HCT116 (cell line): ENCODE measurements around the gene C11orf58. TPM values are rescaled to one million over a fixed set of nuclear protein-coding genes. Genes with fewer than 3 reads are reported as not detected.

Source experiments
- ATAC-seq: fragments of 200-7000 bp; cut with Tn5 transposase; 2 replicates; pipeline ENCODE4 v1.9.1; 2020; ENCODE audit warnings: mild to moderate bottlenecking, moderate library complexity
- BruUV-seq: library from RNA; stranded (reverse); fragments of 400-500 nt; replicated peaks from 2 replicates; lab custom pipeline; 2021; lab: Mats Ljungman, UMichigan
- CTCF ChIA-PET: fragments of 300-600 bp; sonication (Branson Sonifier 250); formaldehyde crosslinking; loops from one replicate; lab custom pipeline; 2021; ENCODE audit warnings: antibody characterized with exemption; lab: Charles Lee
- POLR2A ChIA-PET: fragments of 300-600, 350-600 bp; sonication (Branson Sonifier 250); formaldehyde crosslinking; loops from one replicate; lab custom pipeline; 2021; ENCODE audit warnings: antibody characterized with exemption; lab: Charles Lee
- RAD21 ChIA-PET, 2 experiments: fragments of 300-600 bp; sonication (Branson Sonifier 250); formaldehyde crosslinking; loops; one replicate each; lab custom pipeline; 2023; ENCODE audit warnings: low total read pairs in 2 of 2; ENCODE audit not compliant: uncharacterized antibody in 2 of 2, unreplicated experiment in 2 of 2, low non-redundant PET in 1 of 2; lab: Charles Lee
- DNase-seq: peaks from one replicate; pipeline ENCODE4 v3.0.0-alpha.2; 2010; ENCODE audit warnings: low read depth, low spot score
- H2AFZ ChIP-seq: fragments of 200-600 bp; shearing (Covaris generic), sonication (generic); 2 replicates; pipeline ENCODE4 v1.6.1; 2017; ENCODE audit warnings: low read depth, mixed run types, mixed read lengths, antibody characterized with exemption, low read length; ENCODE audit not compliant: poor library complexity, severe bottlenecking
- H3K27ac ChIP-seq: 2 replicates; pipeline ENCODE4 v1.5.1; 2012; ENCODE audit warnings: low read depth, low read length
- H3K27me3 ChIP-seq: fragments of 200-600 bp; sonication (generic); 2 replicates; pipeline ENCODE4 v1.6.1; 2016; ENCODE audit warnings: mixed run types, low read length, mixed read lengths; ENCODE audit not compliant: insufficient read depth
- H3K36me3 ChIP-seq, 2 experiments: fragments of 200-500 bp in 1 of 2; fragments of 200-600 bp in 1 of 2; sonication (Bioruptor generic) in 1 of 2; sonication (generic) in 1 of 2; 2 replicates each; pipeline versions ENCODE4 v1.5.1 to v1.6.1; 2014 to 2016; ENCODE audit warnings: low read length in 2 of 2, inconsistent platforms in 1 of 2, mixed read lengths in 1 of 2, mixed run types in 1 of 2; ENCODE audit not compliant: insufficient read depth in 2 of 2, control insufficient read depth in 1 of 2
- H3K4me1 ChIP-seq, 2 experiments: fragments of 200-600 bp in 1 of 2; sonication (generic) in 1 of 2; 2 replicates each; pipeline versions ENCODE4 v1.5.1 to v1.6.1; 2012 to 2017; ENCODE audit warnings: low read length in 2 of 2, inconsistent platforms in 1 of 2, mild to moderate bottlenecking in 1 of 2, mixed read lengths in 1 of 2, mixed run types in 1 of 2, moderate library complexity in 1 of 2; ENCODE audit not compliant: insufficient read depth in 2 of 2, control insufficient read depth in 1 of 2
- H3K4me2 ChIP-seq: fragments of 200-600 bp; sonication (generic); 2 replicates; pipeline ENCODE4 v1.6.1; 2017; ENCODE audit warnings: mixed run types, low read length, mixed read lengths
- H3K4me3 ChIP-seq, 2 experiments: fragments of 200-600 bp in 1 of 2; sonication (generic) in 1 of 2; replicated peaks in 1 of 2; 2 replicates each; pipeline ENCODE4 v1.5.1; 2011 to 2016; ENCODE audit warnings: low read length in 2 of 2, control low read depth in 1 of 2, low read depth in 1 of 2, mild to moderate bottlenecking in 1 of 2, mixed read lengths in 1 of 2, mixed run types in 1 of 2
- H3K79me2 ChIP-seq: fragments of 200-600 bp; sonication (generic); 2 replicates; pipeline ENCODE4 v1.6.1; 2017; ENCODE audit warnings: mild to moderate bottlenecking, mixed run types, low read length, moderate library complexity, mixed read lengths; ENCODE audit not compliant: insufficient read depth
- H3K9ac ChIP-seq: fragments of 200-600 bp; sonication (generic); 2 replicates; pipeline ENCODE4 v1.6.1; 2016; ENCODE audit warnings: low read length, mixed read lengths
- H3K9me2 ChIP-seq: fragments of 200-600 bp; sonication (generic), shearing (Covaris generic); 2 replicates; pipeline ENCODE4 v1.6.1; 2017; ENCODE audit warnings: mixed run types, mild to moderate bottlenecking, moderate library complexity; ENCODE audit not compliant: insufficient read depth
- H3K9me3 ChIP-seq, 2 experiments: fragments of 200-500 bp in 1 of 2; fragments of 200-600 bp in 1 of 2; sonication (Bioruptor generic) in 1 of 2; sonication (generic) in 1 of 2; 2 replicates each; pipeline ENCODE4 v1.6.1; 2014 to 2017; ENCODE audit warnings: low read length in 2 of 2, mixed read lengths in 2 of 2, inconsistent platforms in 1 of 2, low read depth in 1 of 2, mild to moderate bottlenecking in 1 of 2, mixed run types in 1 of 2, moderate library complexity in 1 of 2; ENCODE audit not compliant: control insufficient read depth in 1 of 2, insufficient read depth in 1 of 2
- H4K20me1 ChIP-seq: fragments of 200-600 bp; sonication (generic), shearing (Covaris generic); 2 replicates; pipeline ENCODE4 v1.6.1; 2017; ENCODE audit warnings: mixed run types, mild to moderate bottlenecking, moderate library complexity; ENCODE audit not compliant: insufficient read depth
- ATF3 ChIP-seq: IDR thresholded peaks from 2 replicates; pipeline ENCODE4 v1.6.1; 2012
- CEBPB ChIP-seq: IDR thresholded peaks from 2 replicates; pipeline ENCODE4 v1.6.1; 2012; ENCODE audit warnings: low read depth
- EZH2phosphoT487 ChIP-seq: fragments of 200-600 bp; IDR thresholded peaks from 2 replicates; pipeline ENCODE4 v1.6.1; 2018; ENCODE audit warnings: antibody characterized with exemption, borderline replicate concordance
- FOSL1 ChIP-seq: IDR thresholded peaks from 2 replicates; pipeline ENCODE4 v1.6.1; 2012; ENCODE audit warnings: low read depth
- POLR2A ChIP-seq: IDR thresholded peaks from 2 replicates; pipeline ENCODE4 v1.7.0; 2011; ENCODE audit warnings: borderline replicate concordance; ENCODE audit not compliant: insufficient read depth, insufficient read length; ENCODE audit errors: extremely low read depth
- REST ChIP-seq: IDR thresholded peaks from 2 replicates; pipeline ENCODE4 v1.6.1; 2012; ENCODE audit warnings: low read depth
- intact Hi-C: fragments of 100-400 bp; cut with micrococcal nuclease; formaldehyde crosslinking; loops from 2 replicates; pipeline ENCODE4 v1.10.0; 2022
- total RNA-seq: library from RNA; stranded (reverse); gene quantifications from one replicate; pipeline ENCODE4 v1.2.1, GENCODE V29; 2021; ENCODE audit not compliant: unreplicated experiment

The C11orf58 gene
- total RNA-seq, 1 experiment from 2014 or later, result 108 TPM

- TF ChIP-seq REST, result no peak
- TF ChIP-seq CEBPB, result no peak
- TF ChIP-seq ATF3, result no peak
Observed at GRCh38 chr11:16805938-16806337, 67.5 kb downstream of the C11orf58 start (continued).

- ChIA-PET POLR2A (no interaction called here), CTCF (interaction anchor here (0.6 kb wide), 1 partner anchor 15 kb away, joined by 3 read pairs; no protein-coding TSS in a partner anchor), RAD21 (no interaction called here)
- no peak overlapping the region for H3K27ac ChIP-seq
- no peak for ATAC-seq
- no peak overlapping the region for H3K4me3 ChIP-seq
- no peak overlapping the region for H3K4me2 ChIP-seq
- no peak overlapping the region for H2AFZ ChIP-seq
- H3K36me3 ChIP-seq, result no peaks in the 10 kb centered on the region
- no peaks in the 10 kb centered on the region; the same call in 1 of the 2 replicates for H3K9me2 ChIP-seq
- H3K4me1 ChIP-seq, result no peaks in the 10 kb centered on the region; a peak in 1 of 4 replicates
- no peak for TF ChIP-seq FOSL1
- no peak for TF ChIP-seq POLR2A
- no peak for TF ChIP-seq EZH2phosphoT487
- H4K20me1 ChIP-seq, result no peaks in the 10 kb centered on the region
- BruUV-seq, result no TSS peak
- intact Hi-C loops, result no loop called here
- no peaks in the 10 kb centered on the region for H3K9me3 ChIP-seq
- DNase-seq, result no peak
- no peak overlapping the region for H3K9ac ChIP-seq
- no peaks in the 10 kb centered on the region for H3K27me3 ChIP-seq
- H3K79me2 ChIP-seq, result no peaks in the 10 kb centered on the region
Observed at GRCh38 chr11:16806791-16807190, 68.3 kb downstream of the C11orf58 start.
